HepG2 (cell line): ENCODE measurements around the gene BRCA1. TPM values are rescaled to one million over a fixed set of nuclear protein-coding genes. Genes with fewer than 3 reads are reported as not detected.

Experiments
- AHR ChIP-seq: IDR thresholded peaks from 2 replicates; pipeline ENCODE4 v1.6.1; 2018; ENCODE audit warnings: missing genetic modification reagents, missing compliant biosample characterization
- ATAD3A ChIP-seq: sonication (generic); formaldehyde crosslinking; IDR thresholded peaks from 2 replicates; pipeline ENCODE4 v1.4.0; 2020; ENCODE audit warnings: missing genetic modification reagents
- CC2D1A ChIP-seq: sonication (generic); formaldehyde crosslinking; IDR thresholded peaks from 2 replicates; pipeline ENCODE4 v1.8.1; 2023; ENCODE audit warnings: mild to moderate bottlenecking, missing genetic modification reagents
- ERF ChIP-seq: IDR thresholded peaks from 2 replicates; pipeline ENCODE4 v1.6.1; 2018; ENCODE audit warnings: missing biosample characterization, missing genetic modification reagents
- HNRNPLL ChIP-seq: fragments of 200-400 bp; formaldehyde crosslinking; IDR thresholded peaks from 2 replicates; pipeline ENCODE4 v1.6.1; 2017; ENCODE audit warnings: mild to moderate bottlenecking, low read depth, low read length; ENCODE audit not compliant: poor library complexity, severe bottlenecking
- LCORL ChIP-seq, 2 experiments: fragments of 450-650 bp in 1 of 2; sonication (generic) in 1 of 2; formaldehyde crosslinking in 1 of 2; IDR thresholded peaks; 2 replicates each; pipeline versions ENCODE4 v1.5.0 to v1.6.1; 2017 to 2020; ENCODE audit warnings: antibody characterized with exemption in 1 of 2, missing genetic modification reagents in 1 of 2
- MXD4 ChIP-seq: IDR thresholded peaks from 2 replicates; pipeline ENCODE4 v1.6.1; 2016; ENCODE audit warnings: mild to moderate bottlenecking, missing biosample characterization, missing genetic modification reagents
- RBM22 ChIP-seq: fragments of 200-400 bp; formaldehyde crosslinking; optimal IDR thresholded peaks from 2 replicates; pipeline ENCODE3; 2017; ENCODE audit warnings: mild to moderate bottlenecking, low read length, moderate library complexity
- ZMYM4 ChIP-seq: sonication (generic); formaldehyde crosslinking; IDR thresholded peaks from 2 replicates; pipeline ENCODE4 v1.8.1; 2023; ENCODE audit warnings: mild to moderate bottlenecking, missing genetic modification reagents
- polyA plus RNA-seq, 8 experiments: library from polyadenylated mRNA; depleted of rRNA in 3 of 8; stranded (reverse) in 7 of 8; unstranded in 1 of 8; fragments of >200 nt; fragmentation: Illumina TruSeq in 4 of 8; extraction: Trizol in 4 of 8; gene quantifications; 2 replicates each; pipeline versions ENCODE4 v1.2.1 to v1.2.3, GENCODE V29; 2011 to 2016; ENCODE audit warnings: low read depth in 4 of 8, missing spikeins in 1 of 8, mixed read lengths in 1 of 8; ENCODE audit not compliant: insufficient read depth in 1 of 8
- total RNA-seq, 5 experiments: library from RNA; depleted of rRNA; stranded (reverse); fragments of >200 nt; fragmentation: Illumina TruSeq; extraction: Trizol; gene quantifications; 2 replicates each; pipeline ENCODE4 v1.2.3, GENCODE V29; 2016; ENCODE audit warnings: low read depth in 1 of 5
- TF ChIP-seq, protein P1 (sequence below), 2 experiments: sonication (generic) in 1 of 2; formaldehyde crosslinking in 1 of 2; IDR thresholded peaks; 2 replicates each; pipeline versions ENCODE4 v1.4.0 to v1.6.1; 2016 to 2020; ENCODE audit warnings: borderline replicate concordance in 1 of 2, low read depth in 1 of 2, mild to moderate bottlenecking in 1 of 2, missing genetic modification reagents in 1 of 2
- TF ChIP-seq, protein P2 (sequence below): fragments of 450-650 bp; IDR thresholded peaks from 2 replicates; pipeline ENCODE4 v1.6.1; 2016
- TF ChIP-seq, protein P3 (sequence below): sonication (generic); formaldehyde crosslinking; IDR thresholded peaks from 2 replicates; pipeline ENCODE4 v1.5.0; 2020; ENCODE audit warnings: mild to moderate bottlenecking, missing genetic modification reagents, moderate library complexity
- TF ChIP-seq, protein P4 (sequence below): sonication (generic); formaldehyde crosslinking; IDR thresholded peaks from 2 replicates; pipeline ENCODE4 v1.9.0; 2021; ENCODE audit warnings: mild to moderate bottlenecking, missing genetic modification reagents

The BRCA1 gene
- total and polyA plus RNA-seq, 2 of the 13 experiments (the other 11 are each of a cell fraction or from before 2014, with no cell fraction given): 13.3 to 37.5 TPM

DNA sequence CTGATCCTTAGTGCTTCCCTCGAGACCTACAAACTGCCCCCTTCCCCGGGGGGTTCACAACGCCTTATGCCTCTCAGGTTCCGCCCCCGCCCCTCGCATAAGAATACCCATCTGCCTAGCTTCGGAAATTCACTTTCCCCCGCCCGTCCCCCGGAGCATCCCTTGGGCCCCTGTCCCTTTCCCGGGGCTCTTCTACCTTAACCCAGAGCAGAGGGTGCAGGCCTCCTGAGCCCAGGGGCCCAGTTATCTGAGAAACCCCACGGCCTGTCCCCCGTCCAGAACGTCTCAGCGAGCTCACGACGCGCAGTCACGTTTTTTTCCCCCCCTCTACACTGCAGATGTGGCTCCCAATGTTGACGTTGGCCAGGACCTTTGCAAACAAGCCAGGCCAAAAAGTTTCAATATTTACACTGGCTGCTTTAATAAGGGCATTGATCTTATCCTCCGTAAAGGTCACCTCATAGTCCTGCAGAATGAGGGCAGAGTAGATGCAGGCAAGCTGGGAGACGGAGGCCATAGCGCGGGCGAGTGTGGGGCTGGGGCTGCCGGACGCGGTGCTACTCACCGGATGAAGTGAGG lies 44.5 kb upstream of the BRCA1 start (continued):
- TF ChIP-seq, protein P1, sequence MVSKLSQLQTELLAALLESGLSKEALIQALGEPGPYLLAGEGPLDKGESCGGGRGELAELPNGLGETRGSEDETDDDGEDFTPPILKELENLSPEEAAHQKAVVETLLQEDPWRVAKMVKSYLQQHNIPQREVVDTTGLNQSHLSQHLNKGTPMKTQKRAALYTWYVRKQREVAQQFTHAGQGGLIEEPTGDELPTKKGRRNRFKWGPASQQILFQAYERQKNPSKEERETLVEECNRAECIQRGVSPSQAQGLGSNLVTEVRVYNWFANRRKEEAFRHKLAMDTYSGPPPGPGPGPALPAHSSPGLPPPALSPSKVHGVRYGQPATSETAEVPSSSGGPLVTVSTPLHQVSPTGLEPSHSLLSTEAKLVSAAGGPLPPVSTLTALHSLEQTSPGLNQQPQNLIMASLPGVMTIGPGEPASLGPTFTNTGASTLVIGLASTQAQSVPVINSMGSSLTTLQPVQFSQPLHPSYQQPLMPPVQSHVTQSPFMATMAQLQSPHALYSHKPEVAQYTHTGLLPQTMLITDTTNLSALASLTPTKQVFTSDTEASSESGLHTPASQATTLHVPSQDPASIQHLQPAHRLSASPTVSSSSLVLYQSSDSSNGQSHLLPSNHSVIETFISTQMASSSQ (IDR thresholded peaks at IDR 0.05; ENCODE audit: low read depth): no peak; the same call in 1 of the 2 replicates
- TF ChIP-seq, protein P1 (CRISPR knock-in tag; IDR thresholded peaks at IDR 0.05; ENCODE audit: borderline replicate concordance): peak; percentile 80; the same call in 1 of the 2 replicates
- no peak for TF ChIP-seq CC2D1A (CRISPR knock-in tag)
- TF ChIP-seq, protein P2, sequence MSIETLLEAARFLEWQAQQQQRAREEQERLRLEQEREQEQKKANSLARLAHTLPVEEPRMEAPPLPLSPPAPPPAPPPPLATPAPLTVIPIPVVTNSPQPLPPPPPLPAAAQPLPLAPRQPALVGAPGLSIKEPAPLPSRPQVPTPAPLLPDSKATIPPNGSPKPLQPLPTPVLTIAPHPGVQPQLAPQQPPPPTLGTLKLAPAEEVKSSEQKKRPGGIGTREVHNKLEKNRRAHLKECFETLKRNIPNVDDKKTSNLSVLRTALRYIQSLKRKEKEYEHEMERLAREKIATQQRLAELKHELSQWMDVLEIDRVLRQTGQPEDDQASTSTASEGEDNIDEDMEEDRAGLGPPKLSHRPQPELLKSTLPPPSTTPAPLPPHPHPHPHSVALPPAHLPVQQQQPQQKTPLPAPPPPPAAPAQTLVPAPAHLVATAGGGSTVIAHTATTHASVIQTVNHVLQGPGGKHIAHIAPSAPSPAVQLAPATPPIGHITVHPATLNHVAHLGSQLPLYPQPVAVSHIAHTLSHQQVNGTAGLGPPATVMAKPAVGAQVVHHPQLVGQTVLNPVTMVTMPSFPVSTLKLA: no peak; the same call in 1 of the 2 replicates
- TF ChIP-seq ATAD3A: no peak
- peak; percentile 50; the same call in 1 of the 2 replicates for TF ChIP-seq ZMYM4 (CRISPR knock-in tag)
- peak; percentile 76 for TF ChIP-seq HNRNPLL
- TF ChIP-seq, protein P3, sequence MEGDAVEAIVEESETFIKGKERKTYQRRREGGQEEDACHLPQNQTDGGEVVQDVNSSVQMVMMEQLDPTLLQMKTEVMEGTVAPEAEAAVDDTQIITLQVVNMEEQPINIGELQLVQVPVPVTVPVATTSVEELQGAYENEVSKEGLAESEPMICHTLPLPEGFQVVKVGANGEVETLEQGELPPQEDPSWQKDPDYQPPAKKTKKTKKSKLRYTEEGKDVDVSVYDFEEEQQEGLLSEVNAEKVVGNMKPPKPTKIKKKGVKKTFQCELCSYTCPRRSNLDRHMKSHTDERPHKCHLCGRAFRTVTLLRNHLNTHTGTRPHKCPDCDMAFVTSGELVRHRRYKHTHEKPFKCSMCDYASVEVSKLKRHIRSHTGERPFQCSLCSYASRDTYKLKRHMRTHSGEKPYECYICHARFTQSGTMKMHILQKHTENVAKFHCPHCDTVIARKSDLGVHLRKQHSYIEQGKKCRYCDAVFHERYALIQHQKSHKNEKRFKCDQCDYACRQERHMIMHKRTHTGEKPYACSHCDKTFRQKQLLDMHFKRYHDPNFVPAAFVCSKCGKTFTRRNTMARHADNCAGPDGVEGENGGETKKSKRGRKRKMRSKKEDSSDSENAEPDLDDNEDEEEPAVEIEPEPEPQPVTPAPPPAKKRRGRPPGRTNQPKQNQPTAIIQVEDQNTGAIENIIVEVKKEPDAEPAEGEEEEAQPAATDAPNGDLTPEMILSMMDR (CRISPR knock-in tag): peak; percentile 31; the same call in 1 of the 2 replicates
- peak; percentile 72; the same call in 1 of the 2 replicates for TF ChIP-seq LCORL (IDR thresholded peaks at IDR 0.05)
- TF ChIP-seq LCORL (CRISPR knock-in tag; IDR thresholded peaks at IDR 0.05): peak; percentile 85
- no peak for TF ChIP-seq MXD4 (CRISPR knock-in tag)
- TF ChIP-seq AHR (CRISPR knock-in tag): no peak
- TF ChIP-seq ERF (CRISPR knock-in tag): no peak; the same call in 1 of the 2 replicates
- TF ChIP-seq RBM22: peak; percentile 24
- TF ChIP-seq, protein P4, sequence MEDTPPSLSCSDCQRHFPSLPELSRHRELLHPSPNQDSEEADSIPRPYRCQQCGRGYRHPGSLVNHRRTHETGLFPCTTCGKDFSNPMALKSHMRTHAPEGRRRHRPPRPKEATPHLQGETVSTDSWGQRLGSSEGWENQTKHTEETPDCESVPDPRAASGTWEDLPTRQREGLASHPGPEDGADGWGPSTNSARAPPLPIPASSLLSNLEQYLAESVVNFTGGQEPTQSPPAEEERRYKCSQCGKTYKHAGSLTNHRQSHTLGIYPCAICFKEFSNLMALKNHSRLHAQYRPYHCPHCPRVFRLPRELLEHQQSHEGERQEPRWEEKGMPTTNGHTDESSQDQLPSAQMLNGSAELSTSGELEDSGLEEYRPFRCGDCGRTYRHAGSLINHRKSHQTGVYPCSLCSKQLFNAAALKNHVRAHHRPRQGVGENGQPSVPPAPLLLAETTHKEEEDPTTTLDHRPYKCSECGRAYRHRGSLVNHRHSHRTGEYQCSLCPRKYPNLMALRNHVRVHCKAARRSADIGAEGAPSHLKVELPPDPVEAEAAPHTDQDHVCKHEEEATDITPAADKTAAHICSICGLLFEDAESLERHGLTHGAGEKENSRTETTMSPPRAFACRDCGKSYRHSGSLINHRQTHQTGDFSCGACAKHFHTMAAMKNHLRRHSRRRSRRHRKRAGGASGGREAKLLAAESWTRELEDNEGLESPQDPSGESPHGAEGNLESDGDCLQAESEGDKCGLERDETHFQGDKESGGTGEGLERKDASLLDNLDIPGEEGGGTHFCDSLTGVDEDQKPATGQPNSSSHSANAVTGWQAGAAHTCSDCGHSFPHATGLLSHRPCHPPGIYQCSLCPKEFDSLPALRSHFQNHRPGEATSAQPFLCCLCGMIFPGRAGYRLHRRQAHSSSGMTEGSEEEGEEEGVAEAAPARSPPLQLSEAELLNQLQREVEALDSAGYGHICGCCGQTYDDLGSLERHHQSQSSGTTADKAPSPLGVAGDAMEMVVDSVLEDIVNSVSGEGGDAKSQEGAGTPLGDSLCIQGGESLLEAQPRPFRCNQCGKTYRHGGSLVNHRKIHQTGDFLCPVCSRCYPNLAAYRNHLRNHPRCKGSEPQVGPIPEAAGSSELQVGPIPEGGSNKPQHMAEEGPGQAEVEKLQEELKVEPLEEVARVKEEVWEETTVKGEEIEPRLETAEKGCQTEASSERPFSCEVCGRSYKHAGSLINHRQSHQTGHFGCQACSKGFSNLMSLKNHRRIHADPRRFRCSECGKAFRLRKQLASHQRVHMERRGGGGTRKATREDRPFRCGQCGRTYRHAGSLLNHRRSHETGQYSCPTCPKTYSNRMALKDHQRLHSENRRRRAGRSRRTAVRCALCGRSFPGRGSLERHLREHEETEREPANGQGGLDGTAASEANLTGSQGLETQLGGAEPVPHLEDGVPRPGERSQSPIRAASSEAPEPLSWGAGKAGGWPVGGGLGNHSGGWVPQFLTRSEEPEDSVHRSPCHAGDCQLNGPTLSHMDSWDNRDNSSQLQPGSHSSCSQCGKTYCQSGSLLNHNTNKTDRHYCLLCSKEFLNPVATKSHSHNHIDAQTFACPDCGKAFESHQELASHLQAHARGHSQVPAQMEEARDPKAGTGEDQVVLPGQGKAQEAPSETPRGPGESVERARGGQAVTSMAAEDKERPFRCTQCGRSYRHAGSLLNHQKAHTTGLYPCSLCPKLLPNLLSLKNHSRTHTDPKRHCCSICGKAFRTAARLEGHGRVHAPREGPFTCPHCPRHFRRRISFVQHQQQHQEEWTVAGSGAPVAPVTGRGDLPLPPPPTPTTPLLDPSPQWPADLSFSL (CRISPR knock-in tag): no peak
